Body of pancreas (tissue), 4 donors: Measurements from ENCODE around the gene PLCB2.

Source experiments
- CTCF ChIP-seq, 7 experiments: fragments of 450-650 bp in 4 of 7; fragments of 200-600 bp in 3 of 7; sonication (generic) in 3 of 7; IDR thresholded peaks; one replicate each; pipeline ENCODE4 v1.5.1; 2016 to 2019; ENCODE audit warnings: antibody characterized with exemption in 7 of 7
- POLR2A ChIP-seq, 3 donors: fragments of 450-650 bp; IDR thresholded peaks; one replicate each; pipeline ENCODE4 v1.6.1; 2016; ENCODE audit warnings: antibody characterized with exemption in 3 of 3, mild to moderate bottlenecking in 2 of 3

GRCh38 chr15:40270246-40270995, 37.3 kb downstream of the PLCB2 start:
- TF ChIP-seq CTCF (IDR thresholded peaks at IDR 0.05) = no peak
- TF ChIP-seq POLR2A (IDR thresholded peaks at IDR 0.05) = no peak
